Cardiac fibroblast (primary cell): Measurements from ENCODE around the gene GPA33.
"Not testable (repeated sequence)": the region's sequence is repeated elsewhere in the genome, so short reads cannot be mapped to it uniquely, and the experiment has no call there.

Experiments used
- DNase-seq, 2 donors: peaks; one replicate each; pipeline versions ENCODE4 v3.0.0 to v3.0.0-alpha.2; 2010; ENCODE audit warnings: low read depth in 2 of 2
- H3K4me3 ChIP-seq, 2 donors: replicated peaks in 1 of 2; 1 replicate in 1 of 2; 2 replicates in 1 of 2; pipeline ENCODE4 v1.5.1; 2011; ENCODE audit warnings: low read depth in 2 of 2, low read length in 2 of 2, mild to moderate bottlenecking in 2 of 2, moderate library complexity in 1 of 2
- CTCF ChIP-seq: IDR thresholded peaks from one replicate; pipeline ENCODE4 v1.5.1; 2011; ENCODE audit warnings: low read depth, mild to moderate bottlenecking, low read length, inconsistent platforms

GPA33 gene

GRCh38 chr1:167054531-167054930 is 35.6 kb downstream of the GPA33 start:
- no peak for DNase-seq
- no peak for TF ChIP-seq CTCF
- no peak overlapping the region for H3K4me3 ChIP-seq

GRCh38 chr1:167052389-167052788 is 37.8 kb downstream of the GPA33 start:
- TF ChIP-seq CTCF = peak; percentile 45
- no peak for DNase-seq
- H3K4me3 ChIP-seq = no peak overlapping the region

GRCh38 chr1:167051907-167052306 is 38.3 kb downstream of the GPA33 start:
- DNase-seq = no peak
- no peak overlapping the region for H3K4me3 ChIP-seq
- TF ChIP-seq CTCF = no peak

GRCh38 chr1:167043752-167044488 is 46.3 kb downstream of the GPA33 start:
- no peak overlapping the region for H3K4me3 ChIP-seq
- TF ChIP-seq CTCF = no peak
- DNase-seq = peak; percentile 12 to 17

GRCh38 chr1:167033646-167034045 is 56.5 kb downstream of the GPA33 start:
- no peak for TF ChIP-seq CTCF
- H3K4me3 ChIP-seq = no peak overlapping the region
- no peak for DNase-seq

- DNase-seq, H3K4me3 ChIP-seq: not testable (repeated sequence)
These were observed 60.6 kb downstream of the GPA33 start for GRCh38 chr1:167029553-167029952.

GRCh38 chr1:167022384-167022783 is 67.8 kb downstream of the GPA33 start:
- no peak for TF ChIP-seq CTCF
- H3K4me3 ChIP-seq = no peak overlapping the region
- DNase-seq = no peak
